Stimulated activated CD4-positive, alpha-beta T cell treated with anti-CD3 and anti-CD28 coated beads, Interleukin-15, amount 100 ng/mL, for 1 hour (primary cell): ENCODE data around the gene POLR2B.
"Not testable (repeated sequence)": the region's sequence is repeated elsewhere in the genome, so short reads cannot be mapped to it uniquely, and the experiment has no call there.

Experiments
- DNase-seq, 2 donors: peaks; one replicate each; pipeline ENCODE4 v3.0.0-alpha.2; 2020; ENCODE audit warnings: low read depth in 1 of 2, low spot score in 1 of 2

Gene POLR2B

GRCh38 chr4:56986192-56986591, 7.5 kb downstream of the POLR2B start:
- no peak for DNase-seq

- no peak for DNase-seq
These were observed 8.3 kb downstream of the POLR2B start for GRCh38 chr4:56986952-56987351.

- DNase-seq = no peak
These were observed 11.6 kb downstream of the POLR2B start for GRCh38 chr4:56990109-56990905.

- no peak for DNase-seq
These were observed 16.8 kb downstream of the POLR2B start for GRCh38 chr4:56995525-56995924.

- no peak for DNase-seq
These were observed 21.1 kb downstream of the POLR2B start for GRCh38 chr4:56999751-57000150.

GRCh38 chr4:57013543-57014120, 34.9 kb downstream of the POLR2B start:
- DNase-seq = no peak

GRCh38 chr4:57018980-57019379, 40.3 kb downstream of the POLR2B start:
- DNase-seq = no peak

- DNase-seq = no peak
These were observed 41.9 kb downstream of the POLR2B start for GRCh38 chr4:57020467-57021101.

GRCh38 chr4:57023104-57023503, 44.4 kb downstream of the POLR2B start:
- DNase-seq = no peak

GRCh38 chr4:57034520-57034919, 55.8 kb downstream of the POLR2B start:
- DNase-seq = no peak

- no peak for DNase-seq
These were observed 59.4 kb downstream of the POLR2B start for GRCh38 chr4:57037982-57038604.

- DNase-seq = no peak
These were observed 60.6 kb downstream of the POLR2B start for GRCh38 chr4:57039345-57039744.

- DNase-seq = no peak
These were observed 61.8 kb downstream of the POLR2B start for GRCh38 chr4:57040510-57040909.

GRCh38 chr4:57041020-57041419, 62.3 kb downstream of the POLR2B start:
- no peak for DNase-seq

GRCh38 chr4:57042711-57043169, 64.0 kb downstream of the POLR2B start:
- no peak for DNase-seq

GRCh38 chr4:57043347-57044251, 64.9 kb downstream of the POLR2B start:
- no peak for DNase-seq

- no peak for DNase-seq
These were observed 65.6 kb downstream of the POLR2B start for GRCh38 chr4:57044279-57044678.

- DNase-seq = no peak
These were observed 66.3 kb downstream of the POLR2B start for GRCh38 chr4:57044996-57045395.

GRCh38 chr4:57047046-57047445, 68.3 kb downstream of the POLR2B start:
- not testable (repeated sequence) for DNase-seq

- no peak for DNase-seq
These were observed 70.1 kb downstream of the POLR2B start for GRCh38 chr4:57048590-57049304.
